HG03095 (cell line): Measurements from ENCODE around the gene TULP4.
"Not testable (repeated sequence)": the region's sequence is repeated elsewhere in the genome, so short reads cannot be mapped to it uniquely, and the experiment has no call there.

Experiments used
- ATAC-seq: cut with Tn5 transposase; IDR thresholded peaks from one replicate; pipeline ENCODE4 v1.9.1; 2021; ENCODE audit warnings: moderate library complexity; ENCODE audit not compliant: unreplicated experiment

Gene TULP4

GRCh38 chr6:158460602-158461169 is 148.4 kb downstream of the TULP4 start:
- no peak for ATAC-seq

DNA sequence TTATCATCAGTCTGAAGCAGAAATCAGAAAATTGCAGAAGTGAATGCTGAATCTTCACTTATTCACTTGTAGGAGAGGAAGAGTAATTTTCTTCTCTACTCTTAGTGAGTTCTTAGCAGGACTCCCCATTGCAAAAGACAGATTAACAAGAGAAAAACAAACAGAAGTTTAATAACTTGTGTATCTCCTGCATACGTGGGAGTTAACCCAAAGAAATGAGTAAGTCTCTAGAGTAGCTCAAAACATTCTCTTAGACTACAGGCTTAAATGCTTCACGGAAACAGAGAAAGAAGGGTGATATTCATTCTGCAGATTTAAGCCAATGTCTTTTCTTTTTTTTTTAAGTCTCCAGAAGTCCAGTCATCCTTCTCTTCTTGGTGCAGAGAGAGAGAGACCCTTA is 149.7 kb downstream of the TULP4 start:
- ATAC-seq = no peak

DNA sequence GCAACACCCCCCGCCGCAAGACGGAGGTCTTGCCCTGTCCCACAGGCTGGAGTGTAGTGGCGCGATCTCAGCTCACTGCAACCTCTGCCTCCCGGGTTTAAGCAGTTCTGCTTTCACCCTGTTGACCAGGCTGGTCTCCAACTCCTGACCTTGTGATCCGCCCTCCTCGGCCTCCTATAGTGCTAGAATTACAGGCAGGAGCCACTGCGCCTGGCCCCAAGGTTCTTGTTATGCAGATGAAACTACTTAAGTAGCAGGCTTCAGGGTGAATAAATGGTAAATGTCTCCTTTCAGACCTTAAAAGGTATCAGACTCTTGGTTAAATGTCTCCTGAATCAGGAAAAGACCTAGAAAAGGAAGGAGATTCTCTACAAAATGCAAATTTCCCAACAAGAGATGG is 152.2 kb downstream of the TULP4 start:
- no peak for ATAC-seq

DNA sequence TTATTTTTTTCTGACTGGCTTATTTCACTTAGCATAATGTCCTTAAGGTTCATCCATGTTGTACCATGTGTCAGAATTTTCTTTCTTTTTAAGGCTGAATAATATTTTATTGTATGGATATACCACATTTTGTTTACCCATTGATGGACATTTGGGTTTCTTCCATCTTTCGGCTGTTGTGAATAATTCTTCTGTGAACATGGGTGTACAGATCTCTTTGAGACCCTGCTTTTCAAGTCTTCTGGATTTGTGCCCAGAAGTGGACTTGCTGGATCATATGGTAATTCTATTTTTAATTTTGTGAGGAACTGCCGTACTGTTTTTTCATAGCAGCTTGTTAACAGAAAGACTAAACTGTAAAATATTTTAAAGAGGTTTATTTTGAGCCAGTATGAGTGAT is 153.0 kb downstream of the TULP4 start:
- no peak for ATAC-seq

GRCh38 chr6:158465747-158466146 is 153.5 kb downstream of the TULP4 start:
- ATAC-seq = no peak

DNA sequence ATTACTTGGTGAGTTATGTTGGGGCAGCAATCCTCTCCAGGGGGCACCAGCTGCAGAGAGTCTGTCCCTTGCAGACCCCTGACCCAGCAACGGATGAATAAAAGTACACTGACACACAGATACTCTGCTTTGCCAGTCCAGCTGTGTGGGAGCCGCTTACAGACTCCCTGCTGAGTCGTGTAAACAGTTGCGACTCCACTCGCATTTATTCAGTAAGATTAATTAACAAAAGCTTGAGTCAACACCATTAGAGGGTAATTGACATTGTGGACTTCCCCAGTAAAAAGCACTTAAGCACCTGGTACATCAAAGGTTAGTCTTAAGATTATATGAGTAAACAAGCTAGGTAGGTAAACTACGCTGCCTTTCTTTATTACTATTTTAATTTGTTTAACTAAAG is 155.7 kb downstream of the TULP4 start:
- no peak for ATAC-seq

DNA sequence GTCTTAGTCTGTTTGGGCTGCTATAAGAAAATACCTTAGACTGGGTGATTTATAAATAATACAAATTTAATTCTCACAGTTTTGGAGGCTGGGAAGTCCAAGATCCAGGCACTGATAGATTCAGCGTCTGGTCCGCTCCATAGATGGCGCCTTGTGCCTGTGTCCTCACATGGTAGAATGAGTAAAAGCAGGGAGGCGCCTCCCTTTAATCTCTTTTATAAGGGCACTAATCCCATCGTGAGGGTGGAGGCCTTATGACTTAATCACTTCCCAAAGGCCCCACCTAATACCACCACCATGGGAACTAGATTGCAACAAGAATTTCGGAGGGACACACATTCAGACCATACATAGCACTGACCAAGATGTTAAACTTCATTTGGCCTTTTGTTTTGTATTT is 156.4 kb downstream of the TULP4 start:
- ATAC-seq = no peak

GRCh38 chr6:158470023-158470422 is 157.8 kb downstream of the TULP4 start:
- not testable (repeated sequence) for ATAC-seq

- no peak for ATAC-seq
Observed at GRCh38 chr6:158471339-158471738, 159.1 kb downstream of the TULP4 start.

GRCh38 chr6:158472447-158472846 is 160.2 kb downstream of the TULP4 start:
- no peak for ATAC-seq

DNA sequence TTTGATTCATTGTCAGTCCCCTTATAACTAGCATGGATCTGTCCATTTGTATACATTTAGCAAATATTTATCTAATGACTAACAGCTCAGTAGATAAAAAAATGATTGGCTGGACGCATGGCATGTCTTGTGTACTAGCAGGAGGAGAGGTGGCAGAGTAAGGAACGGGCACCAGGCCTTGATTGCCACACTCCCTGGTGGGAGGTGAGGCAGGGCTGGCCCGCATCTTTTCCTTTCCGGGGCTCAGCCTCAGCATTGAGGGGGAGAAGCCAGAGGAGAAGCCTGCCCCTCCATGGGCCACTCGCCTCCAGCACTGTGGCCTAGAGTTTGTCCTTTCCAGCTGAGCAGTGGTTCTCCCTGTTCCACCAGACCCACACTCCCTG is 162.7 kb downstream of the TULP4 start:
- peak; percentile 15 for ATAC-seq

GRCh38 chr6:158475344-158476302 is 163.4 kb downstream of the TULP4 start:
- peak; percentile 83 for ATAC-seq

DNA sequence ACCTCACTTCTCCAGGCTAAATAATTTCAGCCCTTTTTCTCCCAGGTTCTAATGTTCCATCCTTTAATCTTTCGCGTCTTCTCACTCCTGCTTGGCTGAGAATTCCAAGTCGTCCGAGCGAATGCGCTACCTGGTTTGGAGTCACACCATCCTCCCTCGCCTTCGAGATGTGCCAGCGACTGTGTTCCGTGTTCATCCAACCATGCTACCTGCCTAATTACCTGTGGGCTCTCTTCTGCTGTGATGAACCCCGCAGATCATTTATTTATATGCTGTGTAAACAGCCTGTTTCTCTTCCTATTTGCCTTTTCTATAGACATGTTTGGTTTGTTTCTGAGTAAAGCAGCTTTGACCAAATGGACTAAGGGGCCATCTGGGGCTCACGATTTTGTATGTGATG is 164.1 kb downstream of the TULP4 start:
- ATAC-seq = no peak

- ATAC-seq = not testable (repeated sequence)
Observed at GRCh38 chr6:158477722-158478121, 165.5 kb downstream of the TULP4 start.

DNA sequence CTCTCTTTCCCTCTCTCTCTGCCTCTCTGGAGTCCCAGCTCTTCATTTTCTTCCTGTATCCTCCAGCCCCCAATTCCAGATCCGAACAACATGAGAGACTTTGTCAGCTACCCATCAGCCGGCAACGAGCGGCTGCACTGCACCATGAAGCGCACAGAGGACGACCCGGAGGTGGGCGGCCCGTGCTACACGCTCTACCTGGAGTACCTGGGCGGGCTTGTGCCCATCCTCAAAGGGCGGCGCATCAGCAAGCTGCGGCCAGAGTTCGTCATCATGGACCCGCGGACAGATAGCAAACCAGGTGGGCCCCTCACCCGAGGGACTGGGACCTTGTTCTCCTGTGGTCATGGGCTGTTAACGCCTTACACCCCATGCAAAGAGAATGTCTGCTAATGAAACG is 168.7 kb downstream of the TULP4 start:
- no peak for ATAC-seq

DNA sequence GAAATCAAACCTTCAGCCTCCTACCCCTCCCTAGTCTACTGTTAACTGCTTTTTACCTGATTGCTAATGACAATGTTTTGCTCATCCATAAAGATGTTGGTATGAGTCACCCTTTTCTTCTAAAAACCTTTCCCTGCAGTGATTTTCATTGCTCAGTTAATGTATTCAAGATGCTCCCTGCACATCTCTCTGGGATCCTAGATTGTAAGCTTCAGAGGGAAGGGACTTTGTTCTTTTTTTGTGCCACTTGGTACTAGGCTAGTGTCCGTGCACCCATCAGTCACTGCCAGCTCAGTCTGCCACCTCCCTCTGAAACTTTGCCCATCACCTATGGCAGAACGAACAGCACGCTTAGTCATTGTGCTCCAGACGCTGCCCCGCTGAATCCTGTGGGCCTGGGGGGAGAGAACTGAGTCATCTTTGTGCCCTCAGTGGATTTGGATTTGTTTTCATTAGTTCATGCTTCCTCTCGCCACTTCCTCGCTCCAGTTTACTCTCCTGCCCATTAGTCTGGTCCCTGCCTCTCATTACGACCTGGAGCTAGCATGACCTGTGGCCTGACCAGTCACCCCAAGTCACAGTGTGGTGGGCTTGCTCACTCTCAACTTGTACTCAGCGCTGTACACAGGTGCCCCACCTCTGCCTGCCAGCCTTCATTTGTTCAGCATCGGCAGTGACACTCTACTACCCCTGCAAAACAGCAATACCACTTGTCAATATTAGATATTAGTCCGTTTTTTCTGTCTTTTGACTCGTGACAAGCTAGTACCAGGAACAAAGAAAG is 169.6 kb downstream of the TULP4 start:
- ATAC-seq = no peak

- ATAC-seq = no peak
Observed at GRCh38 chr6:158485431-158485830, 173.2 kb downstream of the TULP4 start.

DNA sequence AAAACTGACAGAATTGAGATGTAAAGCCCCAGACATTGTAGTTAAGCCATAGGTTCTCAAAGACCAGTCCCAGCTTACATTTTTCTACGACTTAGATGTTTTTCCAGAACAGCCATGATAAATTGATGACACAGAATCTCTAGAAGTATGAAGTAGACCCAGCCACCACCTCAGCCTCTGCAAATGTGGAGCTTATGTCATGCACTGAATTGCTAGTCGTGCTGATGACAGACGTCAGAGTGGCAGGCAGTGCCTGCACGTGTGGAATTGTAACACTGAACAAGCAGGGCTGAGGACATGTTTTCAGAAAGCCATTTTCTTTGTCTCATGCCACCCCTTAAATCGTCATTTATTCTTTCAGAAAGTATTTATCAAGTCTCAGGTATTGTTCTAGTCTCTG is 175.2 kb downstream of the TULP4 start:
- ATAC-seq = no peak

DNA sequence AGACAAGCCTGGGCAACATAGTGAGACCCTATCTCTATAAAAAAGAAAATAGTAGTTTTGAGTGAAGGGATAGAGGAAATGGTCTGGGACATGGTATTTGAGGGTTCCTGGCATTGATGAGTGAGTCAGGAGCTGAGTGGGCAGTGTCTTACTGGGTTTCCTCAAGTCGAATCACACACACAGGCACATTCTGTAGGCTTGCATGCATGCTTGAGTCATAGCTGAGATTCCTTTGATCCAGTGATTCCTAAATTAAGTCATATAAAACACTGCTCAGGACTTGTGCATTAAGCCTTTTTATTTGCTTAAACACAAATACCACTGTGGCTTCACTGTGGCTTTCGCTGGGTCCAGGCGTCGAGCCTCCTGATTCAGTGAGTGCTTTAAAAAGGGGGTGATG is 175.8 kb downstream of the TULP4 start:
- no peak for ATAC-seq

- no peak for ATAC-seq
Observed at GRCh38 chr6:158489441-158489840, 177.2 kb downstream of the TULP4 start.

GRCh38 chr6:158492881-158493280 is 180.6 kb downstream of the TULP4 start:
- no peak for ATAC-seq

DNA sequence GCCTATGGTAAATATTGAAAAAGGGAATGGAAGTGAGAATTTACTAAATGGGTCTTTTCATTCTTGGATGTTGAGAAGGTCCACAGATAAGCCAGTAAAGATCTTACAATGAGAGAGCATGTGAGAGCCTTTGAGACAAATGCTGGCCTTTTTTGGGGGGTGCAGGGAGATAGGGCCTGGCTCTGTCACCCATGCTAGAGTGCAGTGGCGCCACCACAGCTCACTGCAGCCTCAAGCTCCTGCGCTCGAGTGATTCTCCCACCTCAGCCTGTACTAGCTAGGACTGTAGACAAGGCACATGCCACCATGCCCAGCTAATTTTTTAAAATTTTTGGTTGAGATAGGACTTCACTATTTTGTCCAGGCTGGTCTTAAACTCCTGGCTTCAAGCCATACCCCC is 184.4 kb downstream of the TULP4 start:
- no peak for ATAC-seq
